ENCODE data around the gene RAB9B. TPM values are rescaled to one million over a fixed set of nuclear protein-coding genes. Genes with fewer than 3 reads are reported as not detected.
A peak's percentile ranks its signal among the peaks of the same experiment; 100 is the strongest.

RAB9B gene
- total RNA-seq, 2 donors from 2014 or later = 0.41 to 0.95 TPM

DNA sequence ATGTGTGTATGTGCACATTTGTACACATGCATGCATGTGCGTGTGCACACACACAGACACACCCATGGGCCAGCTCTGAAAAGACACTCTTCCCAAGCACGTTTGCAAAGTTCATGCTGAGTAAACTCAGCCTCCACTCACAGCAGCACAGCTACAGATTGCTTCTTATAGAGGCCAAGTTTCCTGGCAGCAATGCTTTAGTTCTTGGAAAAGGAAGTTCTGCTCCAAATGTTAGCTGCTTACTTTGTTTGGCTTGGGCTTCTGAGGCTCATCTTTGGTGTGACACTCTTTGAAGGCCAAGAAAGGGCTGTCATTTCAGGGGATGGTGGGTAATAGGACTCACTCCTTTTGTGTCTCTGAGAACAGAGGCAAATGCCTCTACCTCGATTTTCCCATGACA lies 48.9 kb downstream of the RAB9B start:
- H3K9me3 Mint-ChIP-seq = no peaks in the 10 kb centered on the region
- no peak overlapping the region for H3K27ac Mint-ChIP-seq
- DNase-seq (ENCODE audit: low spot score in 2 of 2) (no peak), ATAC-seq (no peak)
- no peaks in the 10 kb centered on the region for H3K36me3 Mint-ChIP-seq

GRCh38 chrX:103782640-103783039 lies 49.4 kb downstream of the RAB9B start:
- Mint-ChIP-seq H3K9me3 (no peaks in the 10 kb centered on the region), H3K27ac (no peak overlapping the region), H3K36me3 (no peaks in the 10 kb centered on the region)
- DNase-seq (ENCODE audit: low spot score in 2 of 2) (no peak), ATAC-seq (no peak)

DNA sequence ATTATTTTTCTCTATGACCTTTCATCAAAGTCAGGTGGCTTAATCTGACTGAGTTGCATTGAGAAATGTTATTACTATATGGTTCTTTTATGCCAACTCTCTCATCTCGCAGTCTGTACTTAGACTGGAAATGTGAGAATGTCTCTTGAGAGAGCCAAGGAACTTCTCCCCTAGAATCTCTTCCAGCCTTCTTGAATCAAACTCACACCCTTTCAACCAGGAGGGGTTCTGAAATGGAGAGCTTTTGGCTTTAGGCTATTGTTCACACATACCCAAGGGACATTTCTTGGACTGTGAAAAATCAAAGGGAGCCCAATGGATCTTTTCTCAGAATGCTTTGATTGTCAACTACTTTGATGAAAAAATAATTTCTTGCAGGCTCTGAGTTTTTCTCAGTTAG lies 50.4 kb downstream of the RAB9B start:
- no peak for DNase-seq (ENCODE audit: low spot score in 2 of 2)
- ATAC-seq = no peak
- Mint-ChIP-seq H3K9me3 (no peaks in the 10 kb centered on the region), H3K27ac (no peak overlapping the region), H3K36me3 (no peaks in the 10 kb centered on the region)

DNA sequence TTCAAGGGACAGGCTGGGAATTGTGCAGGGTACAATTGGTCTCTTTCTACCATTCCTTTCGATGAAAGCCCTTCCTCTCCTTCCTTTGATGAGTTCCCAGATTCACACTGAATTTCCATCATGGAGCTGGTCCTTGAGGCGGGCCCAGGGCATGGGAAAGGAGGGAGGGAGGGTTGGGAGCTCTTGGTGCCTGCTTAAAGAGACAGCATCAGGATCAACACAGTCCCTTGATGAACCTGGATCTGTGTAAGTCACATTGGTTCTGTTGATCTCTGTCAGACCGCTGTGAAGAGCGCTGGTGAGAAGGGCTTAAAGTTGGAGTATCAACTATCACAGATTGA lies 51.0 kb downstream of the RAB9B start:
- Mint-ChIP-seq H3K27ac (peak overlapping the region in 1 of 2 donors; percentile 36), H3K9me3 (no peaks in the 10 kb centered on the region), H3K36me3 (no peaks in the 10 kb centered on the region)
- no peak for ATAC-seq
- DNase-seq (ENCODE audit: low spot score in 2 of 2) = no peak

DNA sequence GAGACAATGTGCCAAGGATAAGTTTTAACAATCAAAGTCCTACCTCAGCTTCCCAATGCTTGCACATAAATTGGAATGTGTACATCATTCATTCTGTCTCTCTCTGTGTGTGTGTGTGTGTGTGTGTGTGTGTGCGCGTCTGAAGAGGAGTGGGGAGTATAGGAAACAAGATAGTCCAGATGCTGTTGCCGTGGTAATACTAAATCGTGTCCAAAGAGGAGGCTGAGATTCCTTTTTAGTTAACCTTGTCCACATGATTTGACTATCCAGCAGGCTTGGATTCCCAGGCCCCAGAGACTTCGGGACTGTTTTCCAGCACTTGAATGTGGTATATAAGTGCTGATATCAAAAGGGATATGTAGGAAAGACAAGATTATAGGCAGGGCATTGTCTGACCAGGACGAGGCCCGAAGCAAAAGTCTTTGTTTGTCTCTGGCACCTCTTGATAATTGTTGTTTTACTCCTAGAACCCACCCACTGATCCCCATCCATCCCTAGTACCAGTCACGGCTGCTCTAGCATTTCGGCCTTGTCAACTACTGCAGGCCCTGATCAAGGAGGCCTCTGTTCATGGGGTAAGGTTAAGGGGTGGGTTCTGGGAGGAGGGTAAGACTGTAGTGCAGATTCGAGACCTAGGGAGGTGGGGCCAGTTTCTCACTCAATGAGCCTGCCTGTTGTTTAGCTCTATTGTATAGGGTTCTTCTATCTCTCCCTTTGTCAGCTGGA lies 51.6 kb downstream of the RAB9B start:
- H3K27ac Mint-ChIP-seq = peak overlapping the region in 1 of 2 donors; percentile 36
- ATAC-seq (no peak), DNase-seq (ENCODE audit: low spot score in 2 of 2) (no peak)
- no peaks in the 10 kb centered on the region for H3K36me3 Mint-ChIP-seq
- no peaks in the 10 kb centered on the region for H3K9me3 Mint-ChIP-seq

DNA sequence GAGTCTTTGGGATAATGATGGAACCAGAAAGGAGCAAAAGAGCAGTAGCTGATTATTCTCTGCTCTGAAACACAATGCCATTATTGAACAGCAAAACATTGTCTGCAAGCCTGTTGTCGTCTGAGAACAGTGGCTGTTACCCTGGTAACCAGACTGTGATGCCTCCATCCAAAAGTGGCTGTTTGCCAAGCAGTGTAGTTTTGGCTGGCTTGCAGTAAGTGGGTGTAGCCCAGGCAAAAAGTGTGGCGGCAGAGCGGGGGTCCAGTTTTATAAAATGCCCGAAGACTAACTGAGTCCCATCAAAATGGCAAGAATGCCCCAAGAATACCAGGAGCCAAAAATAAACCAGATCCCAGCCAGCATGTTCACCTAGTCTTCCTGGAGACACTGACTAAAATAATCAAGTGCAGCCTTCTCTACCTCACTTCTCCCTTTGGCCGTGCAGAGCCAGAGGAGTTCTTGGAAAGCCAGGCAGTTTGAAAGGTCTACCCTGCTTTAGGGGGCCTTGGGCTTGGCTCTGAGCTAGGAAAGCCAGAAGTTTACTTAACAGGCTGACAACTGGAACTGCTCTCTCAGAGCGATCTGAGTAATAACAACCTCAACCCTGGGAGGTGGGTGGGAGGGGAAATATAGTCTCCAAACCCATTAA lies 52.8 kb downstream of the RAB9B start:
- Mint-ChIP-seq H3K36me3 (no peaks in the 10 kb centered on the region), H3K9me3 (no peaks in the 10 kb centered on the region), H3K27ac (no peak overlapping the region)
- no peak for ATAC-seq
- DNase-seq (ENCODE audit: low spot score in 2 of 2) = no peak

DNA sequence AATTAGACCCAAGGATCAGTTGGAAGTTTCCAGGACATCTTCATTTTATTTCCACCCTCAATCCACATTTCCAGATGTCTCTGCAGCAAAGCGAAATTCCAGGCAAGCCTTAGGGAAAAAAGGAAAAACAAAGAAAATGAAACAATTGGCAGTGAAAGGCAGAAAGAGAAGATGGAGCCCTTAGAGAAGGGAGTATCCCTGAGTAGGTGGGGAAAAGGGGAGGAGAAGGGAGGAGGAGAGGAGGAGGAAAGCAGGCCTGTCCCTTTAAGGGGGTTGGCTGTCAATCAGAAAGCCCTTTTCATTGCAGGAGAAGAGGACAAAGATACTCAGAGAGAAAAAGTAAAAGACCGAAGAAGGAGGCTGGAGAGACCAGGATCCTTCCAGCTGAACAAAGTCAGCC lies 55.5 kb downstream of the RAB9B start, which contains the start of gene PLP1:
Gene PLP1 (plus strand): TSS at position 295 of the 400 bp plus-strand sequence. CDS start 156 bp downstream, outside the sequence.
- ATAC-seq (no peak), DNase-seq (ENCODE audit: low spot score in 2 of 2) (no peak)

DNA sequence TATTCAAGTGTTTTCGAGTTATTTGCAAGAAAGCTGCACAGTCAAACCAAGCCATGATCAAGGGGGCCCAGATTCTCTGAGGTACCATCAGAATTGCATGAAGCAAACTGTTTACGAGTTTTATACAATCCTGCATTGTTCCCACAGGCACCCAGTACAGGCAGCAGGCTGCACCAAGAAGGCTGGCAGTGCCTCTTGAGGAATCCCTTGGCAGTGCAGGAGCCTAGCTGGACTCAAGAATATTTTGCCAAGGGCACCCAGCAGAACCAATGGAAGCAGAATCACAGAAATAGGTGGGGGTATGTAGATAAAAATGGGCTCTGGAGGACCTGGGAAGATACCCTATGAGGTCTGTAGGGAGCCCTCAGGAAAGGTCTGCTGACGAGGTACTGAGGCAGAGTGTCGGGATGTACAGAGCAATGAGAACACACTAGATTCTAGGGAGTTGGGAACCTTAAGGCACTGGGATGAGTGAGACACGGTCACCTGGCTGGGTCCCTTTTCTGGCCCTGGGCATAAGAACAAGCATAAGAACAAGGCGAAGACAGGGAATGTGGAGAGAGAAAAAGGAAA lies 57.9 kb downstream of the RAB9B start:
- Mint-ChIP-seq H3K9me3 (no peaks in the 10 kb centered on the region), H3K27ac (no peak overlapping the region), H3K36me3 (no peaks in the 10 kb centered on the region)
- no peak for ATAC-seq
- DNase-seq (ENCODE audit: low spot score in 2 of 2) = no peak

More for the DNA sequence above, 55.5 kb downstream of the RAB9B start, which contains the start of gene PLP1:
- Mint-ChIP-seq H3K36me3 (no peaks in the 10 kb centered on the region), H3K27ac (no peak within 1 kb of the TSS), H3K9me3 (no peaks in the 10 kb centered on the region)

DNA sequence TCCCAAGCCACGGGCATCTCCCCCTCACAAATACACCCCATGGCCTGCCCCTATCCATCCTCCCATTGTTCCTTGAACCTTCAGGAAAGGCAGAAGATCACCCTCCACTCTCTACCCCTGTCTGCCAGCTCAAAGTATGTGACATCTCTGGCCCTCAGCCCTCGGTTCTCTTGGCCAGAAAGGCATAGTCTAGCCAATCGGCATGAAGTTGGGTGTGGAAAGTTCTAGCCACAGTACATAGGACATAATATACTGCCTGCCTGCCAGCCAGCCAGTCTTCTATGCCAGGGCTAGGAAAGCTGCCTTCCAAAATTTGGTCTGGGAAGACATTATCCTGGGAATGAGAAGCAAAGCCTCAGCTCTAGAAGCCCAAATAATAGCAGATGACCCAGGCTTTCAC lies 58.6 kb downstream of the RAB9B start:
- no peak overlapping the region for H3K27ac Mint-ChIP-seq
- no peak for DNase-seq (ENCODE audit: low spot score in 2 of 2)
- H3K36me3 Mint-ChIP-seq = no peaks in the 10 kb centered on the region
- H3K9me3 Mint-ChIP-seq = no peaks in the 10 kb centered on the region
- no peak for ATAC-seq

Other genes starting within 250 kb of the RAB9B start
- gene TCEAL4, start 246.7 kb downstream of the RAB9B start, total RNA-seq = 10 to 100 TPM; 18.5 to 19.0 TPM
- gene TCEAL3, start 224.3 kb downstream of the RAB9B start, total RNA-seq = 1 to 10 TPM; 4.8 to 8.7 TPM
- gene TCEAL1, start 203.3 kb downstream of the RAB9B start, total RNA-seq = 10 to 100 TPM in 1 of 2 donors, 1 to 10 TPM in 1; 7.4 to 11.4 TPM
- gene MORF4L2, start 145.6 kb downstream of the RAB9B start, total RNA-seq = 100 to 1,000 TPM; 214 to 234 TPM
- 1 to 10 TPM in 1 of 2 donors, under 1 TPM in 1; 0.49 to 1.0 TPM for gene TMEM31, start 121.3 kb downstream of the RAB9B start, total RNA-seq
- not detected for gene PLP1, start 55.4 kb downstream of the RAB9B start, total RNA-seq
- gene TMSB15B, start 130.4 kb upstream of the RAB9B start, total RNA-seq = 10 to 100 TPM in 1 of 2 donors, 1 to 10 TPM in 1; 6.4 to 12.9 TPM
- not detected for gene H2BW1, start 181.5 kb upstream of the RAB9B start, total RNA-seq
- gene H2BW2, start 207.7 kb upstream of the RAB9B start, total RNA-seq = not detected
- gene TMSB15C, start 244.0 kb upstream of the RAB9B start, total RNA-seq = 1 to 10 TPM; 2.8 to 4.5 TPM

All from activated naive CD4-positive, alpha-beta T cell treated with anti-CD3 and anti-CD28 coated beads, Interleukin-2, amount 50 U/mL, for 72 hours (primary cell).